Activated CD4-positive, alpha-beta T cell treated with anti-CD3 and anti-CD28 coated beads for 4 hours (primary cell): ENCODE data around the gene HPF1.
"Not testable (repeated sequence)": the region's sequence is repeated elsewhere in the genome, so short reads cannot be mapped to it uniquely, and the experiment has no call there.

Experiments used
- DNase-seq, 2 donors: peaks; one replicate each; pipeline ENCODE4 v3.0.0-alpha.2; 2020

HPF1 gene

DNA sequence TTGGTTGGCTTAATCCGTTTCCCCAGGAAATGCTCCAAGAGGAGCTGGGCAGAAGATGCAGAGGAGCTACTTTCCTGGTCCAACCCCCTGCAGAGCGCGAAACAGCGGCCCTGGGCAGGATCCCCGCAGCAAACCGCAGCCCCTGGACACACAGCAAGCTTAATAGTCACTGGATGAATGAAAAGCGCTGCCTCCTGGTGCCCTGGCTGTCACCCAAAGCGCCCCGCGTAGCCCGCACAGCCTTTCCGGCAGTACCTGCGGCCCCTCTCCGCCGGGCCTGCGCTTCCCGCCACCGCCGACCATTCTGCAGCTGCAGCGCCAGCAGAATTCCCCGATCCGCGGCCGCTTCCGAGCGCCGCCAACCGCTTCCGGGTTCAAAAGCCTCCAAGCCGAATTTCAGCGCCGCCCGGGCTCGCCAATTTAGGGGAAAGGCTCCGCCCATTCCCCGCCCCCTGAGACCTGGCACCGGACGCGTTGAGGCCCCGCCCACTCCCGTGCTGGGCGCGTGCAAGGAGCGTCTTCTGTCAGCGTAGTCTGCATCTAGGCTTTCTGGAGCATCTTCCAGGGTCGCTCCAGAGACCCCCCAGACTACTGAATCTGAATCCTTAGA lies at the start of gene HPF1:
Gene HPF1 (minus strand): TSS at position 370 of the 610 bp plus-strand sequence. CDS start 67 bp downstream, at position 303.
- peak; percentile 94 to 96 for DNase-seq

DNA sequence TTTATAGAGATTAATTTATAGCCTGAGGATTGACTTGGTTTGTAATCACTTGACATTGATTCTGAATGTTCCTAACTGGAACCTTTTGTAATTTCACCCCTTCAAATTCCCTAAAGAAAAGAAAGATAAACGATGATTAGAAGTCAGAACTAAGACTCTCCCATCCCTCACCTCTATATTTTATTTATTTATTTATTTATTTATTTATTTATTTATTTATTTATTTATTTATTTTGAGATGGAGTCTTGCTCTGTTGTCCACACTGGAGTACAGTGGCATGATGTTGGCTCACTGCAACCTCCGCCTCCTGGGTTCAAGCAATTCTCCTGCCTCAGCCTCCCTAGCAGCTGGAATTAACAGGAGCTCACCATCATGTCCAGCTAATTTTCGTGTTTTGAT lies 49.0 kb upstream of the HPF1 start:
- not testable (repeated sequence) for DNase-seq

DNA sequence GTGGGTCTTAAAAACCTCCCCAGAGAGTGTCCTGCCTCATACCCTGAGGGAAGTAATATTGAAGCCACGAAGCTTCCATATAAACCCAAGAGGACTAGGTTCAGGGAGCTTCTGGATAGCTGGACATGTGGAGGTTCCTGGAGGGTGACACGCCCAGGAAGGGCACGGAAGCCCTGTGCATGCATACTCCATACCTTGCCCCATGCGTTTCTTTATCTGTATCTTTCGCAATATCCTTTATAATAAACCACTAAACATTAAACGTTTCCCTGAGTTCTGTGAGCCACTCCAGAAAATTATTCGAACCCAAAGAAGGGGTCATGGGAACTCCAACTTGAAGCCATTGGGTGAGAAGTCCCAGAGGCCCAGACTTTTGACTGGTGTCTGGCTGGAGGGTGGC lies 45.7 kb upstream of the HPF1 start:
- no peak for DNase-seq

DNA sequence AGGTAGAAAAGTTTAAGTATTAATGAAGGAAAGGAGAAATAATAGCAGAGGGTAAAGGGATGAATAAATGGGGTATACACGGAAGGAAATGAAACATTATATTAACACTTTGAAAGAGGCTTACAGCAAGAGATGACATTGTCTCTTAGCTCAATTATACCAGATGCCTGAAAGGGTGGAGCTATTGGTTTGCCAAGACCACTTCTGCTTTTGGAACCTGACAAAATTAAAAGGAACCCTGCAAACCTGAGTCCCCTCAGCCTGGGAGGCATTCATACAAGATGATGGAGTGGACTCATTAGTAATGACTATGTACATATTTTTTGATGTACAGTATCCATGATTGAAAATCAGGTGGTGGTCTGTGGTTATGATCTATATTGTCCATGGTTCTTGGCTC lies 45.1 kb upstream of the HPF1 start:
- DNase-seq: no peak

DNA sequence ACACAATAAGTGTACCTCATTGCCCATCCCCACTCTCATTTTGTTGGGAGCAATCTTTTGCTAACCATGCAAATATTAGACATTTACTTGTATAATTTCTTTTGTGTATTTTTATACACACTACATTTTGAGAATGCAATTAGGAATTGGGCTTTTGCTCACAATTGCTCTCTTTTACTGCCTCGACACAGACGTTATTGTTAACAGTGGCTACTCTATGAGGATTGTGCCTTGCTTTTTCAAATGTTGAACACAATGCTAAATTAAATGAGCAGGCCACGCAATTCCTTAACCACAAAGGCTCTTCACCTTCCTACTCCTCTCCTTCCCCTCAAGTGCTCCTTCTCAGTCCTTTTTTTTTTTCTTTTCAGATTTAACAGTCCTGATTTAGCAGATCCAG lies 42.8 kb upstream of the HPF1 start:
- DNase-seq: no peak

DNA sequence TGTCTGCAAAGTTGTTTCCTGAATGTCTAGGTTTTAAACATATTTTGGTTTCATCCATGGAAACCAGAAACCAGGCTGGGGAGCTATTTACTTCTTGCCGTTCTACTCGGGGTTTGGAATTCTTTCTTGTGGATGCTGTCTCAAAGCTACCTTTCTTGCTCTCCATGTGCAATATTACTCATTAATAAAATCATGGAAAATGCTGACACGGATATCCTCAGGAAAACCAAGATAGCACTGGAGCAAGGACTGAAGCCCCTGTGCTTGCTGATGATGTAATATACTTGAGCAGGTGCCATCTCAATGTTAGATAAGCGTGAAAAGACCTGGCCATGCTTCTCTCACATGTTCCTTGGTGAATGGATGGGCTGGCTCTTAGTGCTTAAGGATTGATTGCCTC lies 41.5 kb upstream of the HPF1 start:
- no peak for DNase-seq

DNA sequence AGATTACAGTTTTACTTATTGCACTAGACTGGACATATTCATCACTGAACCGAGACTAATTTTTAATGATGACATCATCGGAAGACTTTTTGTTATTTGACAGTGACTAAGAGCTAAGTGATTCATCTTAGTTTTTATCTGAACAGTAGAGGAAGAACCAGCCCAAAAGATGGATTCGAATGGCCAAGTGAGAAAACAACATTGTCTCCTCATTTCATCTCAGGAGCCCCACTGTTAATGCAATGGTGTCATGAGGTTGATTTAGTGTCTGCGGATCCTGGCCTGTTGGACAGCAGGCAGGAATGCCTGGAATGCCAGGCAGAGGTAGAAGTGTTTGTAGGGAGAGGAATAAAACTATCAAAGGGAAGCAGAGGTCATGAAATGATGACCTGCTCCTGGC lies 37.8 kb upstream of the HPF1 start:
- DNase-seq: no peak

DNA sequence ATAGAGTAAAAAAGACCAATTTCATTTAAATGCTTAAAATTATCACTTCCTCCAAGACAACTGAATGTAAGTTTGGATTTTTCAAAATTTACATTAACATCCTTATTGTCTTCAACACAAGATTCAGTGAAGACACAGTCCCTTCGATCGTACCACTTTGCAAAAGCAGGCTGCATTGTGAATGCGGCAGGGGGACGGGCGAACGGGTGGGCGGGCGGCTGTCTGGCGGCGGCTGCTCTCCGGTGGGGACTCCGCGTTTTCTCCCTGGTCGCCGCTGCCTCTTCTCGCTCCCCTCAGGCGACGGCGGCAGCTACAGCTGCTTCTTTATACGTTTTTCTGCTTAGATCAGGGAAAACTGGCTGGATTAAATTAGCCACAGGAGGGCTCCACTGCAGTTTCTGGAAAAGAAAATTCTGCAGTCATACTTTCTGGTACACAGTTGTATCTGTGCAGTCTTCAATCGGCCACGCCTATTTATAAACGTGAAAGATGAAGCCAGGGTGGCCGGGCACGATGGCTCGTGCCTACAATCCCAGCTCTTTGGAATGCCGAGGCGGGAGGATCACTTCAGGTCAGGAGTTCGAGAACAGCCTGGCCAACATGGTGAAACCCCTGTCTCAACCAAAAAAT lies 33.9 kb upstream of the HPF1 start:
- DNase-seq: peak in 1 of 2 donors; percentile 5

DNA sequence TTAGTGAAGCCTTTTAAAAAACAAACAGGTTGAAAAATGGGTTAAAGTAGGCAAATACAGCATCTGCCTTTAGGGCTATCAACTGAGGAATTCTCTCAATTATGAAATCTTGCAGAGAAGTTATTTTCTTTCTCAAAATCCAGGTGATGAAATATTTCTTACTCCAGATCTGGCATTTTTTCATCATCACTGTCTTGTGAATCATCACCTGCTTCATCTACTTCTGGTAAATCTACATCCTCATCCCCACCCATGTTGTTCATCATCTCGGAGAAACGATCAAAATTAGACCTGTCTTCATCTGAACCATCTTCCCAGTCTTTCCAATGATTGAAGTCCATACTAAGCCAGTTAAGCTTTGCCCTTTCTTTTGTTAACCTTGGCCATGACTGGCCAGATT lies 33.3 kb upstream of the HPF1 start:
- no peak for DNase-seq

DNA sequence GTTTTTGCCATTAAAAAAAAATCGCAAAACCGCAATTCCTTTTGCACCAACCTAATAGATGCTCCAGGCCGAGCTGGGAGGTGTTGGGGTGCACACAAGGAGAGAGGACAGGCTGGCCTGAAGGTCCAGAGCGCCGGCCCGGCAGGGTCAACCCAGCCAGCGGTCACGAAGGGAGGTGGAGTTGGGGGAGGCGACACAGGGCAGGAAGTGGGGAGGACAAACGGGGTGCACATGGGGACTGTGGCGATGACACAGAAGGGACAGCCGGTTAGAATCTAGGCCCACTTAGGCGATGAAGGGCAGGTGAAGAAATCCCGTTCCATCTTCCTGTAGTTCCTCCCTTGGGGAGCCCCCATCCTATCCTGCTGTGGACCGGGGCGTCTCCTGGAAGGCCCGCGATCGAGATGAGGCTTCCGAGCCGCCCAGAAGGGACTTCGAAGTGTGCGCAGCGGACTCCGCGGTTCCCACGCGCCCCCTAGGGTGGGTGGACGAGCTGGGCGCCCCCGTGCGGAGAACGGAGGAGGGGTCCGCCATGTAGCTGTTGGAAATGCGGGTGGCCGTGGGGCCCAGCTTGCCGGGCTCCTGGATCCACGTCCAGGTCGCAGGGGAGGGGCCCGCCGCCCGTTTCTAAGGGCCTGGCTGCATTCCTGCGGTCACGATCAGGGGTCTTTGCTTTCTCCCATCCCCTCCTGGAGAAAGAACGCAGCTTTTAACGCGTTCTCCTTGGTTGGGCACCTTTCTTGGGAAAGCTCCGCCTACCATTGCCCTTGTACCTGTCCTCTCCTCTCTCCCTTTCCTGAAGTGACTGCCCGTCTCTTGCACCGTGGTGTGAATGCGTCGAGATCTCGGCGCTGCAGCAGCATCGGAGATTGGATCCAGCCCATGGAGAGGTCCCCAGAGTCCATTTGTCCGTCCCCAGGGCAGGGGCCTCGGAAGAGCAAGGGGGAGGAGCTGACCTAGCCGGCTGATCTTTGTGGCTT lies 17.0 kb upstream of the HPF1 start:
- DNase-seq: peak; percentile 12 to 43

DNA sequence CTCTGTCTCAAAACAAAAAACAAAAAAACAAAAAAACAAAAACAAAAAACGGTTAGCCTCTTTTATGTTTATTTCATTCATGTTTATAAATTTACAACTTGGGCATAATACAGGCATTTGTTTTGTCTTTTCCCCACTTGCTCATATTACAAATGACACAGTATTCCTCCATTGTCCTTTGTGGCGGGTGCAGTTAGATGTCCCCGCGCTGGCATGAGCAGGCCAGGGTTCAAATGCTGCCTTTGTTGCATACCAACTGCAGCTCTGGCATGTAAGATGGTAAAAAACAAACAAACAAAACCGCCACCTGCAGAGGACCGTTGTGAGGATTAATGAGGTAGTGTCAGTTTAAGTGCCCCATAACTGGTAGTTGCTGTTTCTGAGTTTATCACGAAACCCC lies 16.1 kb upstream of the HPF1 start:
- no peak for DNase-seq

DNA sequence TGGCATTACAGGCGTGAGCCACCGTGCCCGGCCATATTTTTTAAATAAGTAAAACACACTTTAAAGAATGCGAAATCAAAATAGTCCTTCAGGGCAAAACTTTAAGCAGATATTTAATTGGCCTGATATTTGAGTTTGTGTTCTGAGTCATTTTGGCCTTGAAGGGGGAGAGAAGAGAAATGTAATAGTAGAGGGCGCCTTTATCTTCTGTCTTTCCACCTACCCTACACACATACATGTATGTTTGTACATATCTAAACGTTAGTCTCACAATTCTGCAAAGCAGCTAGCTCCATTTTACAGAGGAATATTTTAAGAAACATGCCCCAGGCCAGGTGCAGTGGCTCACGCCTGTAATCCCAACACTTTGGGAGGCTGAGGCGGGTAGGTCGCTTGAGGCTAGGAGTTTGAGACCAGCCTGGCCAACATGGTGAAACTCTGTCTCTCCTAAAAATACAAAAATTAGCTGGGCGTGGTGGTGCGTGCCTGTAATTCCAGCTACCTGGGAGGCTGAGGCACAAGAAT lies 13.9 kb upstream of the HPF1 start:
- DNase-seq: not testable (repeated sequence)

DNA sequence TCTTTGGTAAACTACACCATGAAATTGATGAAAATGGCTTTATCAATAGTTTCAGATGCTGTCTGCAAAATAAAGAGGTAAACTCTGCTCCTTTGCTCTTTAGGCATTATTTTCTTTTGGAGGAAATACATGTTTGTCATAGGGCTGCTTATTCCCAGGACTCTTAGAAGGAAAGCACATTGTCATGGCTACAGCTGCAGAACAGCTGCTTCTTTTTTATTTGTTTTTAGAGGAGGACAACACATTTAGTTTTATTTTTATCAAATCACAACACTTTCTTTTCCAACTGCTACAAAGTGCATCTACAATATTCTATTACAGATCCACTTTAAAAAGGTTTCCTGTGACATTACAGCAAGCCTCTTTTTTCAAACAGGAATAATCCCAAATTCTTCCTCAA lies 12.7 kb upstream of the HPF1 start:
- DNase-seq: no peak

DNA sequence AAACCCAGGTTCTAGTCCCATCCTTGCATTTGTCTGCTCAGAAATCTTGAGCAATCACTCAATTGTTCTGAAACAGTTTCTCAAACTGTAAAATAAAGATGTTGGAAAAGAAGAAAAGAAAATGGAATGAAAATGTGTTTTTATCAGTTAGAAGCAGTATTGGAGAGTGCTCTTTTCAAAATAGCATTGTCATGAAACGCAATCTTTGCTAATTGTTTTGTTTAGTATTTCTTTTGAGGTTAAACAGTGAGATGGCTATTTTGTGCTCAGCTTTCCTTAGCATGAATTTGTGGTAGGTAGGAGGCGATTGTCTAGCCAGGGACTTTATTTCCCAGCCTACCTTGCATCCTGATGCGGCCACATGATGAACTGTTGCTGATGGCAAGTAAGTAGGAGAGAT lies 10.6 kb upstream of the HPF1 start:
- DNase-seq: no peak

DNA sequence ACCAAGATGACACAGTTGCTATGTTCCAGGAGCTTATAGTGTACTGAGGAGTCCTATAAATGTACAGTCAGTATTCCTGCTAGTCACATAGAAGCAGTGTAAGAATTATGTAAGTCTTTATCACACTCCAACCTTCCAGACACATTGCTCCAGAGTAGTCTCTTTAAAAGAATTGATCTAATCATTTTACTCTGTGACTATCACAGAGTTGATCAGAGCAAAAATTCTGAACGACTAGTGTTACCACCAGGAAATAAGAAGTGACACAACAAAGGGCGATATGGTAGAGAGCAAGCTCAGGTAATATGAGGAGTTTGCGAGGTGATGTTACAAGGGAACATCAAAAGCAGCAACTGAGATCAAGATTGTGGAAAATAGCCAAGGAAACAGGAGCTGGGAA lies 9.0 kb upstream of the HPF1 start:
- no peak for DNase-seq

DNA sequence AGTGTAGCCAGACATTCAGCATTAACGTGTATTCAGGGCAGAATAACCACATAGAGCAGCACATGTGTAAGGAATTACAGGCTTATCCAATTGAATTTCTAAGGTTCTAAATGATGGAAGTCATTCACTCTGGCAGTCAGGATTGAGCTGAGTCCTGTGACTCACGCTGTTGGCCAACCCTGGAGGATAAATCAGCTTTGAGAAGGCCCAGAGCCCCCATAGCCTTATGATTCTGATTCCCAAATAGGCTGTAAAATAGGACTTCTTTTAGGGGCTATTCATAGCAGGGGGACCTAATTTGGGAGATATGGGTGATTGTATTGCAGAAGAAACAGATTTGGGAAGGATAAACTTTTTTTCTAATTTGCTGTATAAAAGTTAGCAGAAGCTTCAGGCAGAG lies 8.1 kb upstream of the HPF1 start:
- no peak for DNase-seq

DNA sequence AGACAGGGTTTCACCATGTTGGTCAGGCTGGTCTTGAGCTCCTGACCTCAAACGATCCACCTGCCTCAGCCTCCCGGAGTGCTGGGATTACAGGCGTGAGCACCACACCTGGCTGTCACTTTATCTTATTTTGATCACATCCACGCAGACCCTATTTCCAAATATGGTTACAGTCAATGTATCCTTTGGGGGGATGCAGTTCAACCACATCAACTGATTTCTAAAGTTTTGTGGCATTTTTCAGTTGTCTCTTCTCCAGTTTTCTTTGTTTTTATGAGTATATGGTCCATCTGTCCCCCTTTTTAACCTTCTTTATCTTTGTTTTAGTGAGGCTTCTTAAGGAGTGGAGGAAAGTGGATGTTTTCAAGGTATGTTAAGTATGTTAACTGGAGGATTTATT lies 4.1 kb upstream of the HPF1 start:
- DNase-seq: no peak

DNA sequence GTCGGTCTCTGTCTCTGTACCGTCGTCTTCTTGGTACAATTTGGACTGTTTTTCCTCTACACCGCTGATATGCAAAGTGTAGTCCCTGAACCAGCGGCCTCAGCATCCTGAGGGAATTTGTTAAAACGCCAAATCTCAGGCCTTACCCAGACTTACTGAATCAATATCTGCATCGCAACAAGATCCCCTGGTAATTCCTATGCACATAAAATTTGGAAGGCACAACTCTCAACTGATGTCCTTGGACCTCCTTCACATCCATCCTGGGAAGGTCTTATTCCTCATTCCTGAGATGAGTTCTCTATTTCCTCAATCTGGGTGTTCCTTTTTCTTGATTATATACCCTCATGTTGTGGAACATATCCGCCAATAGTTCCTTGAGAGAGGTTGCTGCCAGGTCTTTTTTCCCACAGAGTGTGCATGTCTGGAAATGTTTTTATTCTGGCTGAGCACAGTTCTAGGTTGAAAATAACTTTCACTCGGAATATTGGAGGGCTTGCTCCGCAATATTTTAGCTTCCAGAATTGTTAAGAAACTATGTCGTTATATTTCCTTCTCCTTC lies 738 bp upstream of the HPF1 start:
- DNase-seq: no peak

DNA sequence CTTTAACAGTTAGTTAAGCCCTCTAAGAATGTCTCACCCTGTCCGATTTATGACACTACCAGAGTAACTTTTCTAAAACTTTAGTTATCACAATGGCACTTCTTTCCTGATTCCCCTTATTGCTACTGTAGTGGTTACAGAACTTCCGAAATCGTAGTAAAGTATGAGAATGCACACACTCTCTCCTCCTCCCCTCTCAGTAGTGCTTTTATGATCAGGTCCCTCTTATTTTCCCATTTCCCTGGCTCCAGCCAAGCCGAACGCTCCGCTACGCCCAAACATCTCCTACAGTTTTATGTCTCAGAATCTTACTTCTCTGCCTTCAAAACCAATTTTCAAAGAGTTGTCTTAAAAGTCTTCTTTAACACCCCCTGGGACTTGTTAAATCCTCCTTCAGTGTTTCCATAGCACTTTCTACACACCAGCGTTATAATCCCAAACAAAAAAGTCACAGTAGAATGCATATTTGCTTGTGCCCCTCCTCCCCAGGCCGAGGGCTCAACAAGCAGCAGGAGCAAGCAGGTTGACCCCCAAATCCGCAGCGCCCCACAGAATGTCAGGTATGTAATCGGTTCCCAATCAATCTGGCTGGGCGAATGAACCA lies 671 bp downstream of the HPF1 start:
- no peak for DNase-seq

DNA sequence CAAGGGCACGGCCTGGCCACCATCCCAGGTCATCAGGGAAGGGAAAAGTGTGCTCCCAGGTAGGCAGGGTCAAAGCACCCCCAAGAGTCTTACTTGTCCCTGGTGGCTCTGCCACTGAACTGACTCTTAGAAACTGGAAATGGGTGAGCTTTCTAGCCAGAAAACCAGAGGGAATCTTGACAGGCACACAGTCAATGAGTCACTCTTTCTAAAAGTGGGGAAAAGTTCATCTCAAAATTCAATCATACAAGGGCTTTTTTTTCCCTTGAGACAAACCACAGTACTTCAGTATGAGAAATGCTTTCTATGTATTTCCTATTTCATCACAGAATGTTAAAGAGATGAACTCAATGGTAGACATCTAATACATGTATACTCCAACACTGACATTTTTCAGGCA lies 12.5 kb downstream of the HPF1 start:
- DNase-seq: no peak

DNA sequence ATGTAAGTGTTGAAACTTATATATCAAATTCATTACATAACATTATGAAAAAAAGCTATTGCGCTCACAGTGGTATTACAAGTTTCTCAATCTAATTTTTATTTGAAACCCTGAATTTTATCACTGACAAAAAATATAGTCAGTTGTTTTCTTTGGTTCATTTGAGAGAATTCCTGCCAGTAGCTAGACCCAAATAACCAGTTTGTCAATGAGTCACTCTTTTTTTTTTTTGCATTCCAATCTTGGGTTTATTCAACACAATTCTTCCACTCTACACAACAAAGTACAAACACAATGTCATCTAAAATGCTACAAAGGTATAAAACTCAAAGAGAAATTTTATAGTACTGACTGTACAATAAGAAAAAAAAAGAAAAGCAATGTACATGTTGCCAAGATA lies 13.1 kb downstream of the HPF1 start:
- DNase-seq: no peak

DNA sequence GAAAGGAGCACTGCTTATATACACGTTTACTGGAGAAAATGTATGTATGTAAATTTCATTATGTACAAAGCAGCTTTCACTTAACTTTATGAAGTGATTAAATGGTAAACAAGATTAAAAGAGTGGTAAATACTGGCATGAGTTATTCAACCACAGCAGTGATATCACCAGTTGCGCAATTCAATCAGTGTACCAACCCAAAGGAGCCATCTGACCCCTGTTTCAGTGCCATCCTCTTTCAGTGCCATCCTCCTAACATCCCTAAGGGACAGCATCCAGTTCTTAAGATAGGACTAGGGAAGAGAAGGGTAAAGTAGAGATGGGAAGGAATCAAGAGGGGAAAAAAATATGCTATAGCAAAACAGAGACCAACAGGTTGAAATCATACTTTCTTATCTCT lies 16.2 kb downstream of the HPF1 start:
- no peak for DNase-seq

DNA sequence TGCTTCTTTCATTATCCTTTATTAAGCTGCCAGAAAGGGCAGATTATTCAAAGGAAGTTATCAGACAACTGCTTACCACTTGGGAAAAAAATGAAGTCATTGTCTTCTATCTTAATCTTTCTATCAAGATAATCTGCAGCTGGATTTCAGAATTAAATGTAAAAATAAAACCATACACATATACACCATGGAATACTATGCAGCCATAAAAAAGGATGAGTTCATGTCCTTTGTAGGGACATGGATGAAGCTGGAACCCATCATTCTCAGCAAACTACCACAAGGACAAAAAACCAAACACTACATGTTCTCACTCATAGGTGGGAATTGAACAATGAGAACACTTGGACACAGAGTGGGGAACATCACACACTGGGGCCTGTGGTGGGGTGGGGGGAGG lies 19.1 kb downstream of the HPF1 start:
- not testable (repeated sequence) for DNase-seq
